GM19025 (cell line): ENCODE results near the gene NOTO.
"Not testable (repeated sequence)": the region's sequence is repeated elsewhere in the genome, so short reads cannot be mapped to it uniquely, and the experiment has no call there.

Experiments
- ATAC-seq: cut with Tn5 transposase; IDR thresholded peaks from one replicate; pipeline ENCODE4 v1.9.1; 2021; ENCODE audit warnings: mild to moderate bottlenecking, low read depth, moderate library complexity; ENCODE audit not compliant: unreplicated experiment

NOTO gene

GRCh38 chr2:73197579-73197978, 4.8 kb upstream of the NOTO start:
- no peak for ATAC-seq

GRCh38 chr2:73200281-73200680, 2.1 kb upstream of the NOTO start:
- not testable (repeated sequence) for ATAC-seq

- no peak for ATAC-seq
Measured at GRCh38 chr2:73203055-73203681, 794 bp downstream of the NOTO start.

- no peak for ATAC-seq
Measured at GRCh38 chr2:73205611-73206010, 3.2 kb downstream of the NOTO start.

GRCh38 chr2:73208258-73208657, 5.9 kb downstream of the NOTO start:
- ATAC-seq: no peak

- no peak for ATAC-seq
Measured at GRCh38 chr2:73210019-73210418, 7.6 kb downstream of the NOTO start.

GRCh38 chr2:73210696-73211095, 8.3 kb downstream of the NOTO start:
- no peak for ATAC-seq

- no peak for ATAC-seq
Measured at GRCh38 chr2:73212098-73212447, 9.7 kb downstream of the NOTO start.

- peak; percentile 46 for ATAC-seq
Measured at GRCh38 chr2:73212448-73213176, 10.2 kb downstream of the NOTO start.

GRCh38 chr2:73214120-73215035, 12.0 kb downstream of the NOTO start, which contains the start of gene SMYD5:
SMYD5 (plus strand) TSS chr2:73214245; CDS start chr2:73214267, 22 bp downstream.
- peak; percentile 93 for ATAC-seq

GRCh38 chr2:73215254-73215653, 12.9 kb downstream of the NOTO start:
- ATAC-seq: no peak

- ATAC-seq: no peak
Measured at GRCh38 chr2:73217160-73217559, 14.8 kb downstream of the NOTO start.

- no peak for ATAC-seq
Measured at GRCh38 chr2:73217826-73218225, 15.5 kb downstream of the NOTO start.

GRCh38 chr2:73218298-73218697, 15.9 kb downstream of the NOTO start:
- no peak for ATAC-seq

GRCh38 chr2:73223821-73224220, 21.4 kb downstream of the NOTO start:
- ATAC-seq: no peak

- no peak for ATAC-seq
Measured at GRCh38 chr2:73225513-73226360, 23.4 kb downstream of the NOTO start.

- no peak for ATAC-seq
Measured at GRCh38 chr2:73227086-73227485, 24.7 kb downstream of the NOTO start.

- ATAC-seq: no peak
Measured at GRCh38 chr2:73228631-73229030, 26.3 kb downstream of the NOTO start.

GRCh38 chr2:73232403-73233153, 30.2 kb downstream of the NOTO start:
- ATAC-seq: no peak
